Suprapubic skin (tissue), 4 donors: ENCODE measurements around the gene SFTPB. TPM values are rescaled to one million over a fixed set of nuclear protein-coding genes. Genes with fewer than 3 reads are reported as not detected.
"Not testable (repeated sequence)": the region's sequence is repeated elsewhere in the genome, so short reads cannot be mapped to it uniquely, and the experiment has no call there.

Source experiments
- DNase-seq, 2 donors: peaks; one replicate each; pipeline ENCODE4 v3.0.0-alpha.2; 2019; ENCODE audit warnings: low spot score in 2 of 2
- H3K27ac ChIP-seq: fragments of 200-600 bp; sonication (generic); one replicate; pipeline ENCODE4 v1.5.1; 2019
- H3K27me3 ChIP-seq: fragments of 200-600 bp; sonication (generic); one replicate; pipeline ENCODE4 v1.5.1; 2019
- H3K36me3 ChIP-seq: fragments of 200-600 bp; sonication (generic); one replicate; pipeline ENCODE4 v1.5.1; 2019
- H3K4me1 ChIP-seq: fragments of 200-600 bp; sonication (generic); one replicate; pipeline ENCODE4 v1.5.1; 2019
- H3K4me3 ChIP-seq: fragments of 200-600 bp; sonication (generic); one replicate; pipeline ENCODE4 v1.5.1; 2019; ENCODE audit warnings: mild to moderate bottlenecking
- H3K9me3 ChIP-seq: fragments of 200-600 bp; sonication (generic); one replicate; pipeline ENCODE4 v1.5.1; 2019
- EP300 ChIP-seq: sonication (generic); formaldehyde crosslinking; IDR thresholded peaks from one replicate; pipeline ENCODE4 v1.6.1; 2017; ENCODE audit warnings: antibody characterized with exemption
- POLR2A ChIP-seq, 2 donors: fragments of 450-650 bp; IDR thresholded peaks; one replicate each; pipeline ENCODE4 v1.6.1; 2017; ENCODE audit warnings: antibody characterized with exemption in 2 of 2, mild to moderate bottlenecking in 2 of 2, moderate library complexity in 2 of 2
- POLR2AphosphoS5 ChIP-seq, 3 donors: sonication (generic); formaldehyde crosslinking; IDR thresholded peaks; one replicate each; pipeline ENCODE4 v1.6.1; 2017; ENCODE audit warnings: antibody characterized with exemption in 3 of 3
- WGBS: methylation state at CpG from one replicate; pipeline ENCODE4 v1.1.5; 2018; 5-methylcytosine and 5-hydroxymethylcytosine counted together
- total RNA-seq, 4 donors: library from RNA; depleted of rRNA; stranded (reverse); fragments of >200 nt; gene quantifications; one replicate each; pipeline ENCODE4 v1.1.0, GENCODE V29; 2016
- TF ChIP-seq, protein P1 (sequence below), 2 donors: fragments of 200-600 bp in 1 of 2; fragments of 450-650 bp in 1 of 2; sonication (generic) in 1 of 2; IDR thresholded peaks; one replicate each; pipeline ENCODE4 v1.5.1; 2016 to 2019; ENCODE audit warnings: antibody characterized with exemption in 2 of 2, mild to moderate bottlenecking in 1 of 2, moderate library complexity in 1 of 2

Gene SFTPB
- total RNA-seq, 4 donors from 2014 or later = not detected

DNA sequence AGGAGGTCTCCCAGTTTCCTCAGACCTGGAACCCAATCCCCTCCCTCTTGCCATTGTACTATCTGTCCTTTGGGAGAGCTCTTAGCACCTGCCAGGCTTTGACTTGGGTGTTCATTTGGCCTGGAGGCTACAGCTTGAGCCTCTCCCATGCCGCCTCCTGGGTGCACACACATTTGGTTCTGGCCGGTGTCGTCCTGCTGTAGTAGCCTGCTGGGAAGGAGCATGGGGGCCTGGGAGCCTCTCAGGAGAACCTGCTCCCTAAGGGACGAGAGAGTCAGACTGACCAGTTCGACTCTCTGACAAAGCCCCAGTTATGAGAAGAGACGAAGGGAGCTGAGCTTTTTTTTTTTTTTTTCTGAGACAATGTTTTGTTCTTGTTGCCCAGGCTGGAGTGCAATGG lies 7.4 kb upstream of the SFTPB start:
- Histone ChIP-seq H3K27me3 (no peaks in the 10 kb centered on the region), H3K9me3 (no peaks in the 10 kb centered on the region), H3K36me3 (no peaks in the 10 kb centered on the region), H3K4me3 (no peak overlapping the region), H3K27ac (no peak overlapping the region), H3K4me1 (peaks cover 11% of the 10 kb centered on the region)
- 100% methylated on average over 6 of the region's 6 CpGs for WGBS
- TF ChIP-seq POLR2A (IDR thresholded peaks at IDR 0.05) = no peak
- TF ChIP-seq EP300 = no peak
- TF ChIP-seq POLR2AphosphoS5 (IDR thresholded peaks at IDR 0.05) = no peak
- TF ChIP-seq, protein P1, sequence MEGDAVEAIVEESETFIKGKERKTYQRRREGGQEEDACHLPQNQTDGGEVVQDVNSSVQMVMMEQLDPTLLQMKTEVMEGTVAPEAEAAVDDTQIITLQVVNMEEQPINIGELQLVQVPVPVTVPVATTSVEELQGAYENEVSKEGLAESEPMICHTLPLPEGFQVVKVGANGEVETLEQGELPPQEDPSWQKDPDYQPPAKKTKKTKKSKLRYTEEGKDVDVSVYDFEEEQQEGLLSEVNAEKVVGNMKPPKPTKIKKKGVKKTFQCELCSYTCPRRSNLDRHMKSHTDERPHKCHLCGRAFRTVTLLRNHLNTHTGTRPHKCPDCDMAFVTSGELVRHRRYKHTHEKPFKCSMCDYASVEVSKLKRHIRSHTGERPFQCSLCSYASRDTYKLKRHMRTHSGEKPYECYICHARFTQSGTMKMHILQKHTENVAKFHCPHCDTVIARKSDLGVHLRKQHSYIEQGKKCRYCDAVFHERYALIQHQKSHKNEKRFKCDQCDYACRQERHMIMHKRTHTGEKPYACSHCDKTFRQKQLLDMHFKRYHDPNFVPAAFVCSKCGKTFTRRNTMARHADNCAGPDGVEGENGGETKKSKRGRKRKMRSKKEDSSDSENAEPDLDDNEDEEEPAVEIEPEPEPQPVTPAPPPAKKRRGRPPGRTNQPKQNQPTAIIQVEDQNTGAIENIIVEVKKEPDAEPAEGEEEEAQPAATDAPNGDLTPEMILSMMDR (IDR thresholded peaks at IDR 0.05) = no peak
- peak; percentile 35 to 50 for DNase-seq

GRCh38 chr2:85674417-85674816 lies 6.4 kb upstream of the SFTPB start:
- DNase-seq = peak in 1 of 2 donors; percentile 84
- TF ChIP-seq, protein P1 (IDR thresholded peaks at IDR 0.05) = no peak
- no peak for TF ChIP-seq POLR2A (IDR thresholded peaks at IDR 0.05)
- TF ChIP-seq POLR2AphosphoS5 (IDR thresholded peaks at IDR 0.05) = peak; percentile 55 to 98 (median 79)
- no peak for TF ChIP-seq EP300
- WGBS = 88% methylated on average over 2 of the region's 2 CpGs
- Histone ChIP-seq H3K36me3 (no peaks in the 10 kb centered on the region), H3K9me3 (no peaks in the 10 kb centered on the region), H3K4me1 (peaks cover 10% of the 10 kb centered on the region), H3K27ac (peak overlapping the region; percentile 38), H3K4me3 (no peak overlapping the region), H3K27me3 (no peaks in the 10 kb centered on the region)

DNA sequence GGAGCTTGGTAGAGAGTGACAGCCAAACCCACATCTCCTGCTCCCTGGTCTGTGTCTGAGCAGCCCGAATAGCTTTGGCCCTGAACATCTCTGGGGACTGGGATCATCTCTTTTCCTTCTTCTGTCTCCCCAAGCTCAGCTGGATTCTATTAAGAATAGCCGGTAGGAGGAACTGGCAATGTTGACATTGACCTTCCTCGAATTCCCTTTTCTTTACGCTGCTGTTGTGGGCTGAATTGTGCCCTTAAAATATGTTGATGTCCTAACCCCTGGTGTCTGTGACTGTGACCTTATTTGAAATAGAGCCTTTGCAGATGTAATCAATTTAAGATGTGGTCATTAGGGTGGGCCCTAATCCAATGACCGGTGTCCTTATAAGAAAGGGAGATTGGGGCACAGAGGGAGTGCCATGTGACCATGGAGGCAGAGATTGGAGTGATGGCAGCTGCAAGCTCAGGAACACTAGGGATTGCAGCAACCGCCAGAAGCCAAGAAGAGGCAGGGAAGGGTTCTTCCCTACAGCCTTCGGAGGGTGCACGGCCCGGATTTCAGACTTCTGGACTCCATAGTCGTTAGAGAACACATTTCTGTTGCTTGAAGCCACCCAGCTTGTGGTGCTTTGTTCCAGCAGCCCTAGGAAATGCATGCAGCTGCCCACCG lies 5.8 kb upstream of the SFTPB start:
- Histone ChIP-seq H3K4me3 (no peak overlapping the region), H3K27ac (peak overlapping the region; percentile 38), H3K9me3 (no peaks in the 10 kb centered on the region), H3K4me1 (peaks cover 4% of the 10 kb centered on the region), H3K36me3 (no peaks in the 10 kb centered on the region), H3K27me3 (no peaks in the 10 kb centered on the region)
- DNase-seq = peak in 1 of 2 donors; percentile 65
- WGBS = 71% methylated on average over 11 of the region's 11 CpGs
- TF ChIP-seq, protein P1 (IDR thresholded peaks at IDR 0.05) = no peak
- TF ChIP-seq POLR2AphosphoS5 (IDR thresholded peaks at IDR 0.05) (no peak), POLR2A (IDR thresholded peaks at IDR 0.05) (no peak), EP300 (no peak)

DNA sequence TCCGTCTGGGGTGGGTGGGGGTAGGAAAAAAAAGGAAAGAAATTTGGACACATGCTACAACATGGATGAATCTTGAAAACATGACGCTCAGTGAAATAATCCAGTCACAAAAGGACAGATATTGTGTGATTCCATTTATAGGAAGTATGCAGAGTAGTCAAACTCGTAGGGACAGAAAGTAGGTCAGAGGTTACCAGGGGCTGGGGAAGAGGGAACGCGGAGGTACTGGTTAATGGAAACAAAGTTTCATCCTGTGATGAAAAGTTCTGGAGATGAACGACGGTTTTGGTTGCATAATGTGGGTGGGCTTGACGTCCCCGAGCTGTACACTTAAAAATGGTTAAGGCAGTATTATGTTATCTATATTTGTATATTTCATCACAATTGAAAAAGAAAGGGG lies 4.5 kb upstream of the SFTPB start:
- no peak for DNase-seq
- Histone ChIP-seq H3K36me3 (no peaks in the 10 kb centered on the region), H3K27ac (no peak overlapping the region), H3K27me3 (no peaks in the 10 kb centered on the region), H3K4me3 (no peak overlapping the region), H3K9me3 (no peaks in the 10 kb centered on the region), H3K4me1 (no peaks in the 10 kb centered on the region)
- WGBS = 73% methylated on average over 9 of the region's 9 CpGs
- TF ChIP-seq EP300 (no peak), POLR2AphosphoS5 (IDR thresholded peaks at IDR 0.05) (no peak), POLR2A (IDR thresholded peaks at IDR 0.05) (no peak)
- TF ChIP-seq, protein P1 (IDR thresholded peaks at IDR 0.05) = no peak

DNA sequence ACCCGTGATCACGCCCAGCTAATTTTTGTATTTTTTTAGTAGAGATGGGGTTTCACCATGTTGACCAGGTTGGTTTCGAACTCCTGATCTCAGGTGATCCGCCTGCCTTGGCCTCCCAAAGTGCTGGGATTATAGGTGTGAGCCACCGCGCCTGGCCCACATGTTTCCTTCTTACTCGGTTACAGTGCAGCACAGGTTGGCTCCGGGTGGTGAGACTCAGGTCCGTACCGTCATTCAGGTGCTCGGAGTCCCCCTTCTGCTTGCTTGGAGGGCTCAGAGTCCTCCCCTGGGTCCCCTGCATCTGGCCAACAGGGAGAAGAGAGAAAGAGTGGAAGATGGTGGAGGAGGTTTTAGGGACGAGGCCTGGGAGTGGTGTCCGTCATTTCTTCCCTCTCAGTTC lies 2.4 kb upstream of the SFTPB start:
- H3K4me1 ChIP-seq, H3K27ac ChIP-seq, H3K4me3 ChIP-seq, H3K27me3 ChIP-seq, H3K9me3 ChIP-seq, H3K36me3 ChIP-seq: not testable (repeated sequence)
- peak in 1 of 2 donors; percentile 55 for DNase-seq
- 92% methylated on average over 13 of the region's 13 CpGs for WGBS

DNA sequence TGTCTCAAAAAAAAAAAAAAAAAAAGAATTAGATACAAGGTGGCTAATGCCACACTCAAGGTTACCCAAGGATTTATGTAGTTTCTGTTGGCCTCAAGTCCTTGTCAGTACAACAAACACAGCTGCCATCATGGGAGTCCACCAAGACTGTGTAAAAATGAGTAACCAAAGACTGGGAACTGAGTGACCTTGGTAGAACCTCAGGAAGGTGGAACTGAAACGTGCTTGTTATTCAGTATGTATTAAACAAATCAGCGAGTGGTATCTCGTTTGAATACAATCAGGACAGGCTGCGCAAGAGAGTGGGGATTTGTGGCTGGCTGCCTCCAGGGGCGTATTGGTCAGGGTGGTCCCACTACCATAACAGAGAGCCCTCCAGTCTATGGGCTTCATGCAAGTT lies 1.6 kb upstream of the SFTPB start:
- no peaks in the 10 kb centered on the region for H3K4me1 ChIP-seq
- 86% methylated on average over 5 of the region's 5 CpGs for WGBS
- no peaks in the 10 kb centered on the region for H3K36me3 ChIP-seq
- H3K27ac ChIP-seq = no peak overlapping the region
- DNase-seq = peak in 1 of 2 donors; percentile 8
- TF ChIP-seq, protein P1 (IDR thresholded peaks at IDR 0.05) = no peak
- TF ChIP-seq POLR2AphosphoS5 (IDR thresholded peaks at IDR 0.05) (no peak), POLR2A (IDR thresholded peaks at IDR 0.05) (no peak), EP300 (no peak)
- H3K4me3 ChIP-seq = no peak overlapping the region
- H3K27me3 ChIP-seq = no peaks in the 10 kb centered on the region
- H3K9me3 ChIP-seq = no peaks in the 10 kb centered on the region
